Endothelial cell of umbilical vein (primary cell): ENCODE data around the gene TFF1.

Experiments
- POLR2A ChIP-seq: IDR thresholded peaks from 2 replicates; pipeline ENCODE4 v1.6.1; 2012; ENCODE audit warnings: low read depth, mild to moderate bottlenecking, control low read depth, low read length
- POLR2AphosphoS5 ChIP-seq: IDR thresholded peaks from 2 replicates; pipeline ENCODE4 v1.6.1; 2012; ENCODE audit warnings: low read depth, mild to moderate bottlenecking, control low read depth, low read length, moderate library complexity; ENCODE audit not compliant: insufficient read depth
- TF ChIP-seq, protein P1 (sequence below), 2 donors: IDR thresholded peaks; 1 replicate in 1 of 2; 2 replicates in 1 of 2; pipeline ENCODE4 v1.5.1; 2011; ENCODE audit warnings: low read length in 2 of 2, mild to moderate bottlenecking in 2 of 2, moderate library complexity in 2 of 2, control low read depth in 1 of 2, inconsistent platforms in 1 of 2, low read depth in 1 of 2; ENCODE audit not compliant: insufficient read depth in 1 of 2; ENCODE audit errors: extremely low read depth in 1 of 2

DNA sequence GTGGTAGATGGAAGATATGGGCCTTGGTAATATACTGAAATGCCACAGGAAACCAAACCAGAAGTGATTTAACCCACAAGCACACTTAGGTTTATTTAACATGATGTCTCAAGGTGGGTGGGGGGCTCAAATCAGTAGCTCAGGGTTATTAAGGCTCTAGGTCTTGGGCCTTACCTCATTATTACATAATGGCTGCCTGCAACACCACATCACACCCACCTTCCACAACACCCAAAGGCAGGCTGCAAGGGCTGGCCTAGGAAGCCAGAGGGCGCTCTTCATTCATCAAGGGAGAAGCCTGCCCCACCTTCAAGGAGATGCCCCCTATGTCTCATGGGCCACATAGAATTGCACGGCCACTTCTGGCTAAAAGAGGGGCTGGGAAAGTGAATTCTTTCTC is 6.0 kb downstream of the TFF1 start:
- TF ChIP-seq, protein P1, sequence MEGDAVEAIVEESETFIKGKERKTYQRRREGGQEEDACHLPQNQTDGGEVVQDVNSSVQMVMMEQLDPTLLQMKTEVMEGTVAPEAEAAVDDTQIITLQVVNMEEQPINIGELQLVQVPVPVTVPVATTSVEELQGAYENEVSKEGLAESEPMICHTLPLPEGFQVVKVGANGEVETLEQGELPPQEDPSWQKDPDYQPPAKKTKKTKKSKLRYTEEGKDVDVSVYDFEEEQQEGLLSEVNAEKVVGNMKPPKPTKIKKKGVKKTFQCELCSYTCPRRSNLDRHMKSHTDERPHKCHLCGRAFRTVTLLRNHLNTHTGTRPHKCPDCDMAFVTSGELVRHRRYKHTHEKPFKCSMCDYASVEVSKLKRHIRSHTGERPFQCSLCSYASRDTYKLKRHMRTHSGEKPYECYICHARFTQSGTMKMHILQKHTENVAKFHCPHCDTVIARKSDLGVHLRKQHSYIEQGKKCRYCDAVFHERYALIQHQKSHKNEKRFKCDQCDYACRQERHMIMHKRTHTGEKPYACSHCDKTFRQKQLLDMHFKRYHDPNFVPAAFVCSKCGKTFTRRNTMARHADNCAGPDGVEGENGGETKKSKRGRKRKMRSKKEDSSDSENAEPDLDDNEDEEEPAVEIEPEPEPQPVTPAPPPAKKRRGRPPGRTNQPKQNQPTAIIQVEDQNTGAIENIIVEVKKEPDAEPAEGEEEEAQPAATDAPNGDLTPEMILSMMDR (IDR thresholded peaks at IDR 0.05; ENCODE audit: extremely low read depth in 1 of 2, insufficient read depth in 1 of 2, low read depth in 1 of 2, low read length in 2 of 2): peak in 1 of 2 donors; percentile 2
- TF ChIP-seq POLR2A (no peak), POLR2AphosphoS5 (no peak)
